PC-3 (cell line): ENCODE results near the gene IL17RB.

Experiments
- CTCF ChIP-seq: fragments of 300-600 bp; sonication (generic); conservative IDR thresholded peaks from 2 replicates; pipeline ENCODE4 v1.5.1; 2017; ENCODE audit warnings: antibody characterized with exemption, low read depth, mild to moderate bottlenecking, low read length
- EZH2 ChIP-seq: fragments of 300-600 bp; sonication (generic); IDR thresholded peaks from one replicate; pipeline ENCODE4 v1.6.1; 2017; ENCODE audit warnings: antibody characterized with exemption, mild to moderate bottlenecking, low read length; ENCODE audit not compliant: unreplicated experiment

GRCh38 chr3:53818221-53819162, 27.9 kb upstream of the IL17RB start:
- TF ChIP-seq CTCF (no peak), EZH2 (no peak)
